ENCODE data around the gene ULK1. TPM values are rescaled to one million over a fixed set of nuclear protein-coding genes. Genes with fewer than 3 reads are reported as not detected.
A peak's percentile ranks its signal among the peaks of the same experiment; 100 is the strongest.

Gene ULK1
- polyA plus RNA-seq, 1 donor from 2014 or later = 1.6 TPM

- H3K27ac Mint-ChIP-seq = no peak overlapping the region
- peaks cover 0 to 2% (median 0%) of the 10 kb centered on the region in 3 donors for H3K9me3 Mint-ChIP-seq
- H3K27me3 Mint-ChIP-seq = peaks cover 18% of the 10 kb centered on the region
- H3K4me1 Mint-ChIP-seq = peaks cover 0 to 5% (median 0%) of the 10 kb centered on the region in 3 donors
- H3K36me3 Mint-ChIP-seq = no peaks in the 10 kb centered on the region
- H3K4me3 Mint-ChIP-seq = no peak overlapping the region
These were observed 37.9 kb upstream of the ULK1 start for GRCh38 chr12:131856366-131857097.

- peaks cover 0 to 2% (median 0%) of the 10 kb centered on the region in 3 donors for H3K9me3 Mint-ChIP-seq
- peak overlapping the region in 2 of 3 donors; percentile 9 to 81 for H3K27ac Mint-ChIP-seq
- H3K4me1 Mint-ChIP-seq = peaks cover 0 to 5% (median 0%) of the 10 kb centered on the region in 3 donors
- H3K4me3 Mint-ChIP-seq = no peak overlapping the region
- no peaks in the 10 kb centered on the region for H3K36me3 Mint-ChIP-seq
- H3K27me3 Mint-ChIP-seq = peaks cover 16% of the 10 kb centered on the region
These were observed 36.2 kb upstream of the ULK1 start for GRCh38 chr12:131857908-131858850.

GRCh38 chr12:131860472-131861260, 33.8 kb upstream of the ULK1 start:
- peaks cover 0 to 2% (median 0%) of the 10 kb centered on the region in 3 donors for H3K9me3 Mint-ChIP-seq
- H3K27ac Mint-ChIP-seq = no peak overlapping the region
- no peak overlapping the region for H3K4me3 Mint-ChIP-seq

GRCh38 chr12:131861261-131862083, 33.0 kb upstream of the ULK1 start:
- Mint-ChIP-seq H3K27me3 (peaks cover 7% of the 10 kb centered on the region), H3K4me1 (peaks cover 0 to 5% (median 0%) of the 10 kb centered on the region in 3 donors), H3K36me3 (no peaks in the 10 kb centered on the region), H3K27ac (peak overlapping the region in 1 of 3 donors; percentile 47), H3K9me3 (no peaks in the 10 kb centered on the region), H3K4me3 (no peak overlapping the region)

More at GRCh38 chr12:131860472-131861260, 33.8 kb upstream of the ULK1 start:
- peaks cover 11% of the 10 kb centered on the region for H3K27me3 Mint-ChIP-seq
- H3K4me1 Mint-ChIP-seq = peaks cover 0 to 5% (median 0%) of the 10 kb centered on the region in 3 donors
- H3K36me3 Mint-ChIP-seq = no peaks in the 10 kb centered on the region

GRCh38 chr12:131862084-131862441, 32.4 kb upstream of the ULK1 start:
- Mint-ChIP-seq H3K9me3 (no peaks in the 10 kb centered on the region), H3K27me3 (peaks cover 6% of the 10 kb centered on the region), H3K27ac (peak overlapping the region in 1 of 3 donors; percentile 47), H3K36me3 (no peaks in the 10 kb centered on the region), H3K4me1 (peaks cover 0 to 5% (median 0%) of the 10 kb centered on the region in 3 donors), H3K4me3 (no peak overlapping the region)

GRCh38 chr12:131862600-131862993, 31.8 kb upstream of the ULK1 start:
- Mint-ChIP-seq H3K27me3 (peaks cover 6% of the 10 kb centered on the region), H3K9me3 (no peaks in the 10 kb centered on the region), H3K27ac (no peak overlapping the region), H3K4me1 (peaks cover 0 to 5% (median 0%) of the 10 kb centered on the region in 3 donors), H3K4me3 (no peak overlapping the region), H3K36me3 (no peaks in the 10 kb centered on the region)

GRCh38 chr12:131862994-131863710, 31.3 kb upstream of the ULK1 start:
- no peaks in the 10 kb centered on the region for H3K9me3 Mint-ChIP-seq
- H3K4me3 Mint-ChIP-seq = no peak overlapping the region
- H3K36me3 Mint-ChIP-seq = no peaks in the 10 kb centered on the region
- H3K27ac Mint-ChIP-seq = no peak overlapping the region
- peaks cover 0 to 5% (median 0%) of the 10 kb centered on the region in 3 donors for H3K4me1 Mint-ChIP-seq
- peaks cover 6% of the 10 kb centered on the region for H3K27me3 Mint-ChIP-seq

GRCh38 chr12:131863711-131864396, 30.6 kb upstream of the ULK1 start:
- Mint-ChIP-seq H3K27me3 (peaks cover 6% of the 10 kb centered on the region), H3K36me3 (no peaks in the 10 kb centered on the region), H3K4me3 (no peak overlapping the region), H3K9me3 (no peaks in the 10 kb centered on the region), H3K4me1 (peaks cover 0 to 5% (median 0%) of the 10 kb centered on the region in 3 donors), H3K27ac (no peak overlapping the region)

- H3K36me3 Mint-ChIP-seq = no peaks in the 10 kb centered on the region
- H3K27ac Mint-ChIP-seq = no peak overlapping the region
- no peaks in the 10 kb centered on the region for H3K9me3 Mint-ChIP-seq
- peaks cover 0 to 5% (median 0%) of the 10 kb centered on the region in 3 donors for H3K4me1 Mint-ChIP-seq
- no peak overlapping the region for H3K4me3 Mint-ChIP-seq
- H3K27me3 Mint-ChIP-seq = peaks cover 6% of the 10 kb centered on the region
These were observed 30.0 kb upstream of the ULK1 start for GRCh38 chr12:131864469-131864868.

- H3K27me3 Mint-ChIP-seq = peaks cover 3% of the 10 kb centered on the region
- H3K9me3 Mint-ChIP-seq = no peaks in the 10 kb centered on the region
- H3K27ac Mint-ChIP-seq = no peak overlapping the region
- H3K4me3 Mint-ChIP-seq = no peak overlapping the region
- H3K4me1 Mint-ChIP-seq = peaks cover 0 to 5% (median 0%) of the 10 kb centered on the region in 3 donors
- no peaks in the 10 kb centered on the region for H3K36me3 Mint-ChIP-seq
These were observed 29.1 kb upstream of the ULK1 start for GRCh38 chr12:131865180-131865875.

GRCh38 chr12:131867471-131867870, 27.0 kb upstream of the ULK1 start:
- Mint-ChIP-seq H3K9me3 (no peaks in the 10 kb centered on the region), H3K36me3 (no peaks in the 10 kb centered on the region), H3K4me3 (no peak overlapping the region), H3K4me1 (no peaks in the 10 kb centered on the region), H3K27me3 (peaks cover 3% of the 10 kb centered on the region), H3K27ac (no peak overlapping the region)

GRCh38 chr12:131867891-131868675, 26.3 kb upstream of the ULK1 start:
- H3K9me3 Mint-ChIP-seq = no peaks in the 10 kb centered on the region
- no peak overlapping the region for H3K4me3 Mint-ChIP-seq
- no peaks in the 10 kb centered on the region for H3K27me3 Mint-ChIP-seq
- no peaks in the 10 kb centered on the region for H3K4me1 Mint-ChIP-seq
- H3K36me3 Mint-ChIP-seq = no peaks in the 10 kb centered on the region
- no peak overlapping the region for H3K27ac Mint-ChIP-seq
